Immature natural killer cell (primary cell): ENCODE measurements around the gene ACOT4. TPM values are rescaled to one million over a fixed set of nuclear protein-coding genes. Genes with fewer than 3 reads are reported as not detected.
A peak's percentile ranks its signal among the peaks of the same experiment; 100 is the strongest.

Experiments
- DNase-seq, 3 donors: peaks; one replicate each; pipeline ENCODE4 v3.0.0; 2022; ENCODE audit warnings: mixed read lengths in 1 of 3
- H3K27ac Mint-ChIP-seq, 6 donors: one replicate each; pipeline ENCODE4 v1.8.0; 2020; ENCODE audit warnings: mixed read lengths in 6 of 6, mild to moderate bottlenecking in 5 of 6, inconsistent platforms in 4 of 6, moderate library complexity in 3 of 6
- H3K27me3 Mint-ChIP-seq, 3 donors: one replicate each; pipeline ENCODE4 v1.8.0; 2020 to 2021; ENCODE audit warnings: low read depth in 3 of 3, mild to moderate bottlenecking in 3 of 3, mixed read lengths in 3 of 3, moderate library complexity in 3 of 3, inconsistent platforms in 1 of 3
- H3K36me3 Mint-ChIP-seq, 3 donors: one replicate each; pipeline ENCODE4 v1.8.0; 2020; ENCODE audit warnings: mixed read lengths in 3 of 3, inconsistent platforms in 2 of 3, mild to moderate bottlenecking in 2 of 3
- H3K4me1 Mint-ChIP-seq, 2 donors: one replicate each; pipeline ENCODE4 v1.8.0; 2020; ENCODE audit warnings: inconsistent platforms in 2 of 2, mild to moderate bottlenecking in 2 of 2, mixed read lengths in 2 of 2, moderate library complexity in 1 of 2
- H3K4me3 Mint-ChIP-seq, 5 donors: one replicate each; pipeline ENCODE4 v1.8.0; 2020; ENCODE audit warnings: mild to moderate bottlenecking in 5 of 5, mixed read lengths in 5 of 5, inconsistent platforms in 3 of 5, moderate library complexity in 3 of 5
- H3K9me3 Mint-ChIP-seq, 6 donors: one replicate each; pipeline ENCODE4 v1.8.0; 2020; ENCODE audit warnings: mild to moderate bottlenecking in 6 of 6, mixed read lengths in 6 of 6, inconsistent platforms in 4 of 6, moderate library complexity in 3 of 6
- polyA plus RNA-seq, 3 donors: library from polyadenylated mRNA; unstranded; fragments of 300-500 nt; fragmentation: Illumina TruSeq; gene quantifications; one replicate each; pipeline ENCODE4 v1.2.3, GENCODE V29; 2021

ACOT4 gene
- polyA plus RNA-seq, 3 donors from 2014 or later, result 9.4 to 20.3 (median 9.8) TPM

GRCh38 chr14:73594491-73594890 lies 2.8 kb downstream of the ACOT4 start:
- Mint-ChIP-seq H3K27me3 (peaks cover 0 to 3% (median 1%) of the 10 kb centered on the region in 3 donors), H3K4me1 (peaks cover 22 to 29% of the 10 kb centered on the region in 2 donors), H3K9me3 (no peaks in the 10 kb centered on the region), H3K4me3 (no peak overlapping the region), H3K36me3 (peaks cover 0 to 11% (median 11%) of the 10 kb centered on the region in 3 donors), H3K27ac (no peak overlapping the region)
- no peak for DNase-seq

- Mint-ChIP-seq H3K36me3 (peaks cover 0 to 11% (median 11%) of the 10 kb centered on the region in 3 donors), H3K27ac (no peak overlapping the region), H3K9me3 (no peaks in the 10 kb centered on the region), H3K27me3 (no peaks in the 10 kb centered on the region), H3K4me3 (no peak overlapping the region), H3K4me1 (peaks cover 0 to 1% of the 10 kb centered on the region in 2 donors)
- no peak for DNase-seq
Observed at GRCh38 chr14:73599499-73599898, 7.8 kb downstream of the ACOT4 start.

- Mint-ChIP-seq H3K27ac (no peak overlapping the region), H3K27me3 (peaks cover 0 to 3% (median 3%) of the 10 kb centered on the region in 3 donors), H3K36me3 (no peaks in the 10 kb centered on the region), H3K4me1 (no peaks in the 10 kb centered on the region), H3K4me3 (no peak overlapping the region), H3K9me3 (no peaks in the 10 kb centered on the region)
- no peak for DNase-seq
Observed at GRCh38 chr14:73602994-73603393, 11.3 kb downstream of the ACOT4 start.

GRCh38 chr14:73606271-73606670 lies 14.6 kb downstream of the ACOT4 start:
- H3K36me3 Mint-ChIP-seq, result no peaks in the 10 kb centered on the region
- no peaks in the 10 kb centered on the region for H3K4me1 Mint-ChIP-seq
- DNase-seq, result no peak
- H3K27ac Mint-ChIP-seq, result no peak overlapping the region
- H3K27me3 Mint-ChIP-seq, result peaks cover 0 to 3% (median 3%) of the 10 kb centered on the region in 3 donors
- H3K4me3 Mint-ChIP-seq, result no peak overlapping the region
- H3K9me3 Mint-ChIP-seq, result no peaks in the 10 kb centered on the region

- H3K9me3 Mint-ChIP-seq, result no peaks in the 10 kb centered on the region
- no peak for DNase-seq
- H3K4me1 Mint-ChIP-seq, result peaks cover 0 to 3% of the 10 kb centered on the region in 2 donors
- no peak overlapping the region for H3K4me3 Mint-ChIP-seq
- peaks cover 0 to 3% (median 3%) of the 10 kb centered on the region in 3 donors for H3K27me3 Mint-ChIP-seq
- H3K36me3 Mint-ChIP-seq, result no peaks in the 10 kb centered on the region
- no peak overlapping the region for H3K27ac Mint-ChIP-seq
Observed at GRCh38 chr14:73607241-73607640, 15.6 kb downstream of the ACOT4 start.

- DNase-seq, result no peak
- Mint-ChIP-seq H3K9me3 (no peaks in the 10 kb centered on the region), H3K36me3 (no peaks in the 10 kb centered on the region), H3K4me1 (peaks cover 5 to 10% of the 10 kb centered on the region in 2 donors), H3K27me3 (peaks cover 0 to 3% (median 0%) of the 10 kb centered on the region in 3 donors), H3K27ac (no peak overlapping the region), H3K4me3 (peak overlapping the region in 1 of 5 donors; percentile 84)
Observed at GRCh38 chr14:73610687-73611086, 19.0 kb downstream of the ACOT4 start.

- Mint-ChIP-seq H3K27me3 (no peaks in the 10 kb centered on the region), H3K9me3 (no peaks in the 10 kb centered on the region), H3K36me3 (no peaks in the 10 kb centered on the region), H3K27ac (peak within 1 kb of the TSS; percentile 76 to 92 (median 80)), H3K4me1 (peaks cover 5 to 10% of the 10 kb centered on the region in 2 donors), H3K4me3 (peak within 1 kb of the TSS; percentile 82 to 93 (median 90))
- DNase-seq, result peak; percentile 72 to 79 (median 76)
Observed at GRCh38 chr14:73612339-73613045, 20.8 kb downstream of the ACOT4 start, which contains the start of gene ACOT6. Gene ACOT6, plus strand, starts transcription at chr14:73612517. Its CDS starts 55 bp downstream, at chr14:73612572.

- H3K9me3 Mint-ChIP-seq, result no peaks in the 10 kb centered on the region
- peaks cover 5 to 10% of the 10 kb centered on the region in 2 donors for H3K4me1 Mint-ChIP-seq
- H3K4me3 Mint-ChIP-seq, result peak overlapping the region; percentile 82 to 93 (median 90)
- no peaks in the 10 kb centered on the region for H3K27me3 Mint-ChIP-seq
- H3K27ac Mint-ChIP-seq, result peak overlapping the region; percentile 59 to 92 (median 80)
- no peaks in the 10 kb centered on the region for H3K36me3 Mint-ChIP-seq
- no peak for DNase-seq
Observed at GRCh38 chr14:73613046-73613383, 21.3 kb downstream of the ACOT4 start.

- Mint-ChIP-seq H3K4me3 (peak overlapping the region; percentile 82 to 93 (median 90)), H3K27ac (peak overlapping the region in 3 of 6 donors; percentile 79 to 92 (median 81)), H3K4me1 (peaks cover 5 to 10% of the 10 kb centered on the region in 2 donors), H3K36me3 (no peaks in the 10 kb centered on the region), H3K27me3 (no peaks in the 10 kb centered on the region), H3K9me3 (no peaks in the 10 kb centered on the region)
- DNase-seq, result no peak
Observed at GRCh38 chr14:73613419-73613963, 21.8 kb downstream of the ACOT4 start.

GRCh38 chr14:73616831-73617230 lies 25.2 kb downstream of the ACOT4 start:
- Mint-ChIP-seq H3K9me3 (no peaks in the 10 kb centered on the region), H3K27me3 (peaks cover 0 to 3% (median 0%) of the 10 kb centered on the region in 3 donors), H3K4me1 (peaks cover 5 to 10% of the 10 kb centered on the region in 2 donors), H3K27ac (no peak overlapping the region), H3K36me3 (no peaks in the 10 kb centered on the region), H3K4me3 (no peak overlapping the region)
- no peak for DNase-seq

GRCh38 chr14:73619524-73619923 lies 27.9 kb downstream of the ACOT4 start:
- Mint-ChIP-seq H3K4me1 (no peaks in the 10 kb centered on the region), H3K36me3 (no peaks in the 10 kb centered on the region), H3K9me3 (no peaks in the 10 kb centered on the region), H3K27me3 (peaks cover 0 to 3% (median 0%) of the 10 kb centered on the region in 3 donors), H3K27ac (no peak overlapping the region), H3K4me3 (no peak overlapping the region)
- no peak for DNase-seq

GRCh38 chr14:73620268-73620667 lies 28.6 kb downstream of the ACOT4 start:
- Mint-ChIP-seq H3K4me3 (no peak overlapping the region), H3K27me3 (peaks cover 0 to 3% (median 0%) of the 10 kb centered on the region in 3 donors), H3K4me1 (no peaks in the 10 kb centered on the region), H3K36me3 (no peaks in the 10 kb centered on the region), H3K27ac (no peak overlapping the region), H3K9me3 (no peaks in the 10 kb centered on the region)
- DNase-seq, result no peak

GRCh38 chr14:73623504-73624054 lies 31.9 kb downstream of the ACOT4 start:
- DNase-seq, result no peak
- Mint-ChIP-seq H3K9me3 (no peaks in the 10 kb centered on the region), H3K4me3 (no peak overlapping the region), H3K27me3 (peaks cover 0 to 3% (median 0%) of the 10 kb centered on the region in 3 donors), H3K4me1 (no peaks in the 10 kb centered on the region), H3K27ac (no peak overlapping the region), H3K36me3 (no peaks in the 10 kb centered on the region)

GRCh38 chr14:73625706-73626105 lies 34.0 kb downstream of the ACOT4 start:
- Mint-ChIP-seq H3K9me3 (no peaks in the 10 kb centered on the region), H3K4me3 (no peak overlapping the region), H3K4me1 (no peaks in the 10 kb centered on the region), H3K36me3 (no peaks in the 10 kb centered on the region), H3K27me3 (peaks cover 0 to 3% (median 0%) of the 10 kb centered on the region in 3 donors), H3K27ac (no peak overlapping the region)
- DNase-seq, result no peak
